Liver (tissue), 9 donors: ENCODE results near the gene C19orf44. TPM values are rescaled to one million over a fixed set of nuclear protein-coding genes. Genes with fewer than 3 reads are reported as not detected.
"Not testable (repeated sequence)": the region's sequence is repeated elsewhere in the genome, so short reads cannot be mapped to it uniquely, and the experiment has no call there.

ENCODE experiments used
- DNase-seq: peaks from one replicate; pipeline ENCODE4 v3.0.0-alpha.2; 2017; ENCODE audit warnings: low spot score
- H3K27ac ChIP-seq, 2 donors: one replicate each; pipeline ENCODE4 v1.7.0; 2013; ENCODE audit warnings: inconsistent platforms in 2 of 2, low read length in 2 of 2, control low read depth in 1 of 2, low read depth in 1 of 2, mild to moderate bottlenecking in 1 of 2
- H3K27me3 ChIP-seq, 4 donors: one replicate each; pipeline versions ENCODE4 v1.6.1 to v1.7.0; 2013; ENCODE audit warnings: low read length in 3 of 4, inconsistent platforms in 1 of 4, mild to moderate bottlenecking in 1 of 4, moderate library complexity in 1 of 4; ENCODE audit not compliant: control insufficient read depth in 4 of 4, insufficient read depth in 4 of 4
- H3K36me3 ChIP-seq, 4 donors: one replicate each; pipeline versions ENCODE4 v1.6.1 to v1.7.0; 2013; ENCODE audit warnings: low read length in 3 of 4, mild to moderate bottlenecking in 3 of 4, low read depth in 1 of 4, moderate library complexity in 1 of 4; ENCODE audit not compliant: control insufficient read depth in 4 of 4, insufficient read depth in 3 of 4
- H3K4me1 ChIP-seq, 4 donors: one replicate each; pipeline versions ENCODE4 v1.6.1 to v1.7.0; 2013; ENCODE audit warnings: low read length in 3 of 4, mild to moderate bottlenecking in 3 of 4, moderate library complexity in 1 of 4; ENCODE audit not compliant: control insufficient read depth in 4 of 4, insufficient read depth in 4 of 4
- H3K4me3 ChIP-seq, 3 donors: one replicate each; pipeline versions ENCODE4 v1.6.1 to v1.7.0; 2013; ENCODE audit warnings: low read length in 3 of 3, control low read depth in 1 of 3, low read depth in 1 of 3, mild to moderate bottlenecking in 1 of 3
- H3K9ac ChIP-seq, 2 donors: one replicate each; pipeline ENCODE4 v1.7.0; 2013; ENCODE audit warnings: low read length in 2 of 2, mild to moderate bottlenecking in 2 of 2, moderate library complexity in 2 of 2, control low read depth in 1 of 2, low read depth in 1 of 2
- H3K9me3 ChIP-seq, 4 donors: one replicate each; pipeline versions ENCODE4 v1.6.1 to v1.7.0; 2013; ENCODE audit warnings: low read length in 3 of 4; ENCODE audit not compliant: control insufficient read depth in 4 of 4
- FOXA1 ChIP-seq: IDR thresholded peaks from 2 replicates; pipeline ENCODE4 v1.6.1; 2016; ENCODE audit warnings: antibody characterized with exemption
- FOXA2 ChIP-seq: IDR thresholded peaks from 2 replicates; pipeline ENCODE4 v1.6.1; 2016; ENCODE audit warnings: antibody characterized with exemption
- GABPA ChIP-seq, 2 donors: IDR thresholded peaks in 1 of 2; conservative IDR thresholded peaks in 1 of 2; 2 replicates each; pipeline ENCODE4 v1.6.1; 2016; ENCODE audit warnings: antibody characterized with exemption in 2 of 2, mild to moderate bottlenecking in 1 of 2, moderate library complexity in 1 of 2
- NR2F2 ChIP-seq: IDR thresholded peaks from 2 replicates; pipeline ENCODE4 v1.6.1; 2016; ENCODE audit warnings: antibody characterized with exemption
- RXRA ChIP-seq, 2 donors: IDR thresholded peaks; 2 replicates each; pipeline ENCODE4 v1.6.1; 2017 to 2018; ENCODE audit warnings: antibody characterized with exemption in 2 of 2, mild to moderate bottlenecking in 1 of 2
- YY1 ChIP-seq: IDR thresholded peaks from 2 replicates; pipeline ENCODE4 v1.6.1; 2016; ENCODE audit warnings: antibody characterized with exemption, mild to moderate bottlenecking
- WGBS: extraction: QIAGEN DNeasy Blood & Tissue Kit; methylation state at CpG from one replicate; pipeline ENCODE4 v1.1.7; 2013; 5-methylcytosine and 5-hydroxymethylcytosine counted together
- polyA plus RNA-seq, 2 donors: library from polyadenylated mRNA; stranded (reverse) in 1 of 2; unstranded in 1 of 2; fragments of 200-250 nt in 1 of 2; fragments of >200 nt in 1 of 2; fragmentation: Nextera tagmentation in 1 of 2; extraction: Ambion mirVana in 1 of 2; gene quantifications; one replicate each; pipeline versions ENCODE4 v1.2.1 to v1.2.3, GENCODE V29; 2013 to 2015
- total RNA-seq, 2 donors: library from RNA; depleted of rRNA; stranded (reverse); fragments of >200 nt; gene quantifications; one replicate each; pipeline ENCODE4 v1.2.3, GENCODE V29; 2014
- TF ChIP-seq, protein P1 (sequence below): IDR thresholded peaks from 2 replicates; pipeline ENCODE4 v1.6.1; 2016; ENCODE audit warnings: antibody characterized with exemption
- TF ChIP-seq, protein P2 (sequence below): IDR thresholded peaks from 2 replicates; pipeline ENCODE4 v1.6.1; 2016; ENCODE audit warnings: antibody characterized with exemption
- TF ChIP-seq, protein P3 (sequence below): IDR thresholded peaks from 2 replicates; pipeline ENCODE4 v1.6.1; 2016; ENCODE audit warnings: antibody characterized with exemption
- TF ChIP-seq, protein P4 (sequence below): IDR thresholded peaks from 2 replicates; pipeline ENCODE4 v1.6.1; 2016; ENCODE audit warnings: antibody characterized with exemption, mild to moderate bottlenecking
- donor health status: healthy.
- donor health status: healthy.
- donor health status: healthy.
- donor health status: healthy.
- donor health status: healthy.

Gene C19orf44
- total and polyA plus RNA-seq, 4 donors = 0.89 to 3.0 (median 1.3) TPM

DNA sequence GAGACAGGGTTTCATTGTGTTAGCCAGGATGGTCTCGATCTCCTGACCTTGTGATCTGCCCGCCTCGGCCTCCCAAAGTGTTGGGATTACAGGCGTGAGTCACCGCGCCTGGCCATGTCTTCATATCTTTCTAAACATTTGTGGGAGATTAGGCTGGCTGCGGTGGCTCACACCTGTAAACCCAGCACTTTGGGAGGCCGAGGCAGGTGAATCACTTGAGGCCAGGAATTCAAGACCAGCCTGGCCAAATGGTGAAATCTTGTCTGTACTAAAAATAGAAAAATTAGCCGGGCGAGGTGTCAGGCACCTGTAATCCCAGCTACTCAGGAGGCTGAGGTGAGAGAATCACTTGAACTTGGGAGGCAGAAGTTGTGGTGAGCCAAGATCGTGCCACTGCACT is 10.0 kb downstream of the C19orf44 start:
- H3K9me3 ChIP-seq, H3K4me3 ChIP-seq, DNase-seq, H3K27ac ChIP-seq, H3K27me3 ChIP-seq, H3K9ac ChIP-seq, H3K4me1 ChIP-seq: not testable (repeated sequence)
- H3K36me3 ChIP-seq = peaks cover 3 to 14% (median 10%) of the 10 kb centered on the region in 4 donors
- WGBS = 95% methylated on average over 11 of the region's 11 CpGs

DNA sequence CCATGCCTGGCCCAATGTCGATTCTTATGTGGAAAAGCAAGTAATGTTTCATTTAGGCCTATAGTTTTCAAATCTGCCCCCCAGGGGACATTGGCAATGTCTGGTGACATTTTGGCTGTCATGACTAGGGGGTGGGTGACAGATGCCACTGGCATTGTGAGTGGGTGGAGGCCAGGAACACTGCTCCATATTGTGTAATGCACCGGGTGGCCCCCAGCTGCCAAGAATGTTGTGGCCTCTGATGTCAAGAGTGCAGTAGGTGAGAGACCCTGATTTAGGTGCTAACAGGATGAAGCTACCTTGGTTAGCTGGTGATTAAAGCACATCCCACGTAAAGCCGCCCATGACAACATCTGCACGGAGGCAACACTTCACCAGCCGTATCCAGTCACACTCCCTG is 10.8 kb downstream of the C19orf44 start:
- Histone ChIP-seq H3K36me3 (peaks cover 3 to 13% (median 9%) of the 10 kb centered on the region in 4 donors), H3K4me1 (peaks cover 0 to 2% (median 0%) of the 10 kb centered on the region in 4 donors), H3K9me3 (no peaks in the 10 kb centered on the region), H3K27ac (no peak overlapping the region), H3K9ac (no peak overlapping the region), H3K27me3 (no peaks in the 10 kb centered on the region), H3K4me3 (no peak overlapping the region)
- no peak for DNase-seq
- TF ChIP-seq YY1 (no peak), RXRA (IDR thresholded peaks at IDR 0.05) (peak in 1 of 2 donors; percentile 20), FOXA2 (no peak)
- TF ChIP-seq, protein P1, sequence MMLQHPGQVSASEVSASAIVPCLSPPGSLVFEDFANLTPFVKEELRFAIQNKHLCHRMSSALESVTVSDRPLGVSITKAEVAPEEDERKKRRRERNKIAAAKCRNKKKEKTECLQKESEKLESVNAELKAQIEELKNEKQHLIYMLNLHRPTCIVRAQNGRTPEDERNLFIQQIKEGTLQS = no peak
- 90% methylated on average over 6 of the region's 6 CpGs for WGBS

DNA sequence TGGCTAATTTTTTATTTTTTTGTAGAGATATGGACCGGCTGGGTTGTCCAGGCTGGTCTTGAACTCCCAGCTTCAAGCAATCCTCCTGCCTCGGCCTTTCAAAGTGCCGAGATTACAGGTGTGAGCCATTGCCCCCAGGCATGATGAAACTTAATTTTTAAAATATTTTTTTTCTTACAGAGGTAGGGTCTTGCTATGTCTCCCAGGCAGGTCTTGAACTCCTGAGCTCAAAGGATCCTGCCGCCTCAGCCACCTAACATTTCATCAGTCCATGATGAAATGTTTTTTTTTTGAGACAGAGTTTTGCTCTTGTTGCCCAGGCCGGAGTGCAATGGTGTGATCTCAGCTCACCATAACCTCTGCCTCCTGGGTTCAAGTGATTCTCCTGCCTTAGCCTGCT is 12.4 kb downstream of the C19orf44 start:
- peaks cover 0 to 2% (median 0%) of the 10 kb centered on the region in 4 donors for H3K4me1 ChIP-seq
- H3K9ac ChIP-seq = no peak overlapping the region
- H3K36me3 ChIP-seq = peaks cover 3 to 9% (median 8%) of the 10 kb centered on the region in 4 donors
- H3K4me3 ChIP-seq = no peak overlapping the region
- no peak overlapping the region for H3K27ac ChIP-seq
- TF ChIP-seq FOXA1 = no peak
- TF ChIP-seq, protein P2, sequence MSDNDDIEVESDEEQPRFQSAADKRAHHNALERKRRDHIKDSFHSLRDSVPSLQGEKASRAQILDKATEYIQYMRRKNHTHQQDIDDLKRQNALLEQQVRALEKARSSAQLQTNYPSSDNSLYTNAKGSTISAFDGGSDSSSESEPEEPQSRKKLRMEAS = no peak
- TF ChIP-seq, protein P3, sequence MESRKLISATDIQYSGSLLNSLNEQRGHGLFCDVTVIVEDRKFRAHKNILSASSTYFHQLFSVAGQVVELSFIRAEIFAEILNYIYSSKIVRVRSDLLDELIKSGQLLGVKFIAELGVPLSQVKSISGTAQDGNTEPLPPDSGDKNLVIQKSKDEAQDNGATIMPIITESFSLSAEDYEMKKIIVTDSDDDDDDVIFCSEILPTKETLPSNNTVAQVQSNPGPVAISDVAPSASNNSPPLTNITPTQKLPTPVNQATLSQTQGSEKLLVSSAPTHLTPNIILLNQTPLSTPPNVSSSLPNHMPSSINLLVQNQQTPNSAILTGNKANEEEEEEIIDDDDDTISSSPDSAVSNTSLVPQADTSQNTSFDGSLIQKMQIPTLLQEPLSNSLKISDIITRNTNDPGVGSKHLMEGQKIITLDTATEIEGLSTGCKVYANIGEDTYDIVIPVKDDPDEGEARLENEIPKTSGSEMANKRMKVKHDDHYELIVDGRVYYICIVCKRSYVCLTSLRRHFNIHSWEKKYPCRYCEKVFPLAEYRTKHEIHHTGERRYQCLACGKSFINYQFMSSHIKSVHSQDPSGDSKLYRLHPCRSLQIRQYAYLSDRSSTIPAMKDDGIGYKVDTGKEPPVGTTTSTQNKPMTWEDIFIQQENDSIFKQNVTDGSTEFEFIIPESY = no peak
- TF ChIP-seq NR2F2 = no peak
- TF ChIP-seq RXRA (IDR thresholded peaks at IDR 0.05) = no peak
- DNase-seq = no peak
- H3K9me3 ChIP-seq = no peaks in the 10 kb centered on the region
- WGBS = 96% methylated on average over 5 of the region's 5 CpGs
- H3K27me3 ChIP-seq = no peaks in the 10 kb centered on the region

DNA sequence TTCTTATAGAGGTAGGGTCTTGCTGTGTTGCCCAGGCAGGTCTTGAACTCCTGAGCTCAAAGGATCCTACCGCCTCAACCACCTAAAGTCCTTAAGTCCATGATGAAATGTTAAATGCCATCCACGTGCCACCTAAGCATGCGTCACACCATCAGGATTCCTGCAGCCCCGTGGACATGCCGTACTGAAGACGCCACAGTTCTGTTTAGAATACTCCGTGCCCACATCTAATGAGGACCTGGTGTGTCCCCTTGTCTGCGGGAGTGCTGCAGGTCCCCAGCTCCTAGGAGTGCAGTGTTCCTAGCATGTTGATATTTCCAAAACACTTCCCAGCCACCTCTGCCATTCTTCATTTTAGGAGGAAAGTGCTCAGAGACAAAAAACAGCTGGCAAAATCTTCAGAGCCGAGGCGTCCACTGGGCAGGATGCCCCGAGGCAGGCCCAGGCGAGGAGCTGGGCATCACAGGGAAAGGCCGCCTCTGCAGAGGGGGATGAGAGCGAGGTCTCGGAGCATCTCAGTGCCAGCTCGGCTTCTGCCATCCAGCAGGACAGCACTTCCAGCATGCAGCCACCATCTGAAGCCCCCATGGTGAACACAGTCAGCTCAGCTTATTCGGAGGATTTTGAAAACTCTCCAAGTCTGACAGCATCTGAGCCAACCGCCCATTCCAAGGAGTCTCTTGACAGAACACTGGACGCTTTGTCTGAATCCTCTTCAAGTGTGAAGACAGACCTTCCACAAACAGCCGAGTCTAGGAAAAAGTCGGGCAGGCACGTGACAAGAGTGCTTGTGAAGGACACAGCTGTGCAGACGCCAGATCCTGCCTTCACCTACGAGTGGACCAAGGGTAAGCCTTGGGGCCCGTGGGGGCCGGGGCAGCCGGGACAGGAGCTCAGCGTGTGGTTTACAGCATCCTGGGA is 13.2 kb downstream of the C19orf44 start:
- TF ChIP-seq, protein P4, sequence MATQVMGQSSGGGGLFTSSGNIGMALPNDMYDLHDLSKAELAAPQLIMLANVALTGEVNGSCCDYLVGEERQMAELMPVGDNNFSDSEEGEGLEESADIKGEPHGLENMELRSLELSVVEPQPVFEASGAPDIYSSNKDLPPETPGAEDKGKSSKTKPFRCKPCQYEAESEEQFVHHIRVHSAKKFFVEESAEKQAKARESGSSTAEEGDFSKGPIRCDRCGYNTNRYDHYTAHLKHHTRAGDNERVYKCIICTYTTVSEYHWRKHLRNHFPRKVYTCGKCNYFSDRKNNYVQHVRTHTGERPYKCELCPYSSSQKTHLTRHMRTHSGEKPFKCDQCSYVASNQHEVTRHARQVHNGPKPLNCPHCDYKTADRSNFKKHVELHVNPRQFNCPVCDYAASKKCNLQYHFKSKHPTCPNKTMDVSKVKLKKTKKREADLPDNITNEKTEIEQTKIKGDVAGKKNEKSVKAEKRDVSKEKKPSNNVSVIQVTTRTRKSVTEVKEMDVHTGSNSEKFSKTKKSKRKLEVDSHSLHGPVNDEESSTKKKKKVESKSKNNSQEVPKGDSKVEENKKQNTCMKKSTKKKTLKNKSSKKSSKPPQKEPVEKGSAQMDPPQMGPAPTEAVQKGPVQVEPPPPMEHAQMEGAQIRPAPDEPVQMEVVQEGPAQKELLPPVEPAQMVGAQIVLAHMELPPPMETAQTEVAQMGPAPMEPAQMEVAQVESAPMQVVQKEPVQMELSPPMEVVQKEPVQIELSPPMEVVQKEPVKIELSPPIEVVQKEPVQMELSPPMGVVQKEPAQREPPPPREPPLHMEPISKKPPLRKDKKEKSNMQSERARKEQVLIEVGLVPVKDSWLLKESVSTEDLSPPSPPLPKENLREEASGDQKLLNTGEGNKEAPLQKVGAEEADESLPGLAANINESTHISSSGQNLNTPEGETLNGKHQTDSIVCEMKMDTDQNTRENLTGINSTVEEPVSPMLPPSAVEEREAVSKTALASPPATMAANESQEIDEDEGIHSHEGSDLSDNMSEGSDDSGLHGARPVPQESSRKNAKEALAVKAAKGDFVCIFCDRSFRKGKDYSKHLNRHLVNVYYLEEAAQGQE = no peak
- no peak for TF ChIP-seq GABPA (IDR thresholded peaks at IDR 0.05 in 1 of 2, conservative IDR thresholded peaks at IDR 0.05 in 1 of 2)
- TF ChIP-seq FOXA1 = no peak
- Histone ChIP-seq H3K9me3 (no peaks in the 10 kb centered on the region), H3K4me3 (no peak overlapping the region), H3K4me1 (peaks cover 0 to 2% (median 0%) of the 10 kb centered on the region in 4 donors), H3K9ac (no peak overlapping the region), H3K36me3 (peaks cover 3 to 6% (median 4%) of the 10 kb centered on the region in 4 donors), H3K27ac (no peak overlapping the region), H3K27me3 (no peaks in the 10 kb centered on the region)
- WGBS = 95% methylated on average over 28 of the region's 28 CpGs
- no peak for DNase-seq

DNA sequence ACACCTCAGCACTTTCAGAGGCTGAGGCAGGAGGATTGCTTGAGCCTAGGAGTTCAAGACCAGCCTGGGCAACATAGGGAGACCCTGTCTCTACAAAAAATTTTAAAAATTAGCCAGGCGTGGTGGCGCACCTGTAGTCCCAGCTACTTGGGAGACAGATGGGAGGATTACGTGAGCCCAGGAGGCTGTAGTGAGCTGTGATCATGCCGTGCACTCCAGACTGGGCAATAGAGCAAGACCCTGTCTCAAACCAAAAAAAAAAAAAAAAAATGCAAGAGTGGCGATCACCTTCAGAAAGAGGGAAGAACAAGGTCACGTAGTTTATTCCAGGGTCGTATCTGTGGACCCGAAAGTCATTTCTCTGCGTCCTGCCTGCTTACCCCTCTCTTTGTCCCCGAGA is 16.4 kb downstream of the C19orf44 start:
- H3K9me3 ChIP-seq, H3K27me3 ChIP-seq, H3K9ac ChIP-seq, DNase-seq, H3K4me3 ChIP-seq, H3K27ac ChIP-seq: not testable (repeated sequence)
- Histone ChIP-seq H3K4me1 (peaks cover 4 to 16% (median 11%) of the 10 kb centered on the region in 4 donors), H3K36me3 (peaks cover 2 to 12% (median 8%) of the 10 kb centered on the region in 4 donors)
- WGBS = 98% methylated on average over 10 of the region's 10 CpGs
